GM23338 (cell line): ENCODE results near the gene FASTKD2. TPM values are rescaled to one million over a fixed set of nuclear protein-coding genes. Genes with fewer than 3 reads are reported as not detected.

Source experiments
- ATAC-seq: fragments of 200-7000 bp; cut with Tn5 transposase; 3 replicates; pipeline ENCODE4 v1.9.1; 2020
- DNase-seq: peaks from one replicate; pipeline ENCODE4 v3.0.0-alpha.2; 2015; ENCODE audit warnings: low spot score
- H2AFZ ChIP-seq: fragments of 200-600 bp; sonication (generic); 2 replicates; pipeline ENCODE4 v1.8.0; 2016; ENCODE audit warnings: antibody characterized with exemption, mild to moderate bottlenecking, moderate library complexity
- H3F3A ChIP-seq: fragments of 200-600 bp; sonication (generic); replicated peaks from 2 replicates; pipeline ENCODE4 v1.8.0; 2017; ENCODE audit warnings: antibody characterized with exemption, mixed run types, low read depth
- H3K27ac ChIP-seq: fragments of 200-600 bp; sonication (generic); 2 replicates; pipeline ENCODE4 v1.6.1; 2016; ENCODE audit warnings: low read depth
- H3K27me3 ChIP-seq: fragments of 200-600 bp; sonication (generic); 2 replicates; pipeline ENCODE4 v1.8.0; 2016; ENCODE audit warnings: mild to moderate bottlenecking, mixed run types, moderate library complexity; ENCODE audit not compliant: insufficient read depth
- H3K36me3 ChIP-seq: fragments of 200-600 bp; sonication (generic); 2 replicates; pipeline ENCODE4 v1.8.0; 2016; ENCODE audit warnings: mild to moderate bottlenecking; ENCODE audit not compliant: insufficient read depth
- H3K4me1 ChIP-seq: fragments of 200-600 bp; sonication (generic); 2 replicates; pipeline ENCODE4 v1.8.0; 2016; ENCODE audit warnings: mild to moderate bottlenecking, moderate library complexity; ENCODE audit not compliant: insufficient read depth
- H3K4me2 ChIP-seq: fragments of 200-600 bp; sonication (generic); 2 replicates; pipeline ENCODE4 v1.7.1; 2017; ENCODE audit warnings: mixed run types
- H3K4me3 ChIP-seq: fragments of 200-600 bp; sonication (generic); 2 replicates; pipeline ENCODE4 v1.6.1; 2016; ENCODE audit warnings: mixed run types
- H3K79me2 ChIP-seq: fragments of 200-600 bp; sonication (generic); replicated peaks from 2 replicates; pipeline ENCODE4 v1.8.0; 2017; ENCODE audit warnings: mild to moderate bottlenecking; ENCODE audit not compliant: insufficient read depth
- H3K9me2 ChIP-seq: fragments of 200-600 bp; sonication (generic); 2 replicates; pipeline ENCODE4 v1.8.0; 2017; ENCODE audit not compliant: insufficient read depth
- H4K20me1 ChIP-seq: fragments of 200-600 bp; sonication (generic); replicated peaks from 2 replicates; pipeline ENCODE4 v1.8.0; 2017; ENCODE audit warnings: mild to moderate bottlenecking; ENCODE audit not compliant: insufficient read depth
- H3K27ac Mint-ChIP-seq: 2 replicates; pipeline ENCODE4 v1.8.0; 2020; ENCODE audit warnings: inconsistent platforms, mild to moderate bottlenecking, moderate library complexity, mixed read lengths
- H3K27me3 Mint-ChIP-seq: 3 replicates; pipeline ENCODE4 v1.8.0; 2022; ENCODE audit warnings: low read depth, mild to moderate bottlenecking, moderate library complexity, mixed read lengths, inconsistent platforms; ENCODE audit not compliant: insufficient read depth, poor library complexity
- H3K36me3 Mint-ChIP-seq: 3 replicates; pipeline ENCODE4 v1.8.0; 2021; ENCODE audit warnings: low read depth, mild to moderate bottlenecking, inconsistent platforms, moderate library complexity, mixed read lengths
- H3K4me1 Mint-ChIP-seq: 3 replicates; pipeline ENCODE4 v1.8.0; 2020; ENCODE audit warnings: mild to moderate bottlenecking, inconsistent platforms, mixed read lengths
- H3K4me3 Mint-ChIP-seq: 3 replicates; pipeline ENCODE4 v1.8.0; 2021; ENCODE audit warnings: moderate library complexity, mild to moderate bottlenecking, inconsistent platforms, mixed read lengths
- H3K9me3 Mint-ChIP-seq: 3 replicates; pipeline ENCODE4 v1.8.0; 2020; ENCODE audit warnings: moderate library complexity, mild to moderate bottlenecking, inconsistent platforms, mixed read lengths
- CREB1 ChIP-seq: fragments of 250-450 bp; sonication (Bioruptor Pico); IDR thresholded peaks from 2 replicates; pipeline ENCODE4 v1.5.0; 2020; ENCODE audit warnings: low read depth, mild to moderate bottlenecking, moderate library complexity
- EZH2 ChIP-seq: fragments of 200-600 bp; sonication (generic); IDR thresholded peaks from one replicate; pipeline ENCODE4 v1.8.0; 2017; ENCODE audit warnings: antibody characterized with exemption, mild to moderate bottlenecking, low read depth; ENCODE audit not compliant: unreplicated experiment
- EZH2phosphoT487 ChIP-seq: fragments of 200-600 bp; sonication (generic); IDR thresholded peaks from one replicate; pipeline ENCODE4 v1.8.1; 2018; ENCODE audit warnings: antibody characterized with exemption; ENCODE audit not compliant: unreplicated experiment
- JUNB ChIP-seq: IDR thresholded peaks from one replicate; pipeline ENCODE4 v1.6.1; 2016; ENCODE audit warnings: antibody characterized with exemption; ENCODE audit not compliant: unreplicated experiment
- POLR2AphosphoS5 ChIP-seq: IDR thresholded peaks from 2 replicates; pipeline ENCODE4 v1.6.1; 2016; ENCODE audit warnings: antibody characterized with exemption, low read depth
- STAT1 ChIP-seq: IDR thresholded peaks from one replicate; pipeline ENCODE4 v1.6.1; 2016; ENCODE audit warnings: antibody characterized with exemption; ENCODE audit not compliant: unreplicated experiment
- ZNF331 ChIP-seq: fragments of 250-450 bp; sonication (Bioruptor Pico); IDR thresholded peaks from 2 replicates; pipeline ENCODE4 v1.5.0; 2020; ENCODE audit warnings: low read depth, mild to moderate bottlenecking, moderate library complexity
- polyA plus RNA-seq: library from polyadenylated mRNA; unstranded; fragments of >200 nt; fragmentation: Nextera tagmentation; extraction: Ambion mirVana; gene quantifications from 2 replicates; pipeline ENCODE4 v1.2.1, GENCODE V29; 2016
- total RNA-seq: library from RNA; depleted of rRNA; stranded (reverse); fragments of >200 nt; shearing (Covaris generic); gene quantifications from 2 replicates; pipeline ENCODE4 v1.2.3, GENCODE V29; 2014
- TF ChIP-seq, protein P1 (sequence below): fragments of 250-450 bp; sonication (Bioruptor Pico); IDR thresholded peaks from 2 replicates; pipeline ENCODE4 v1.5.0; 2020; ENCODE audit warnings: mild to moderate bottlenecking, moderate library complexity
- TF ChIP-seq, protein P2 (sequence below), 2 experiments: fragments of 200-600 bp in 1 of 2; sonication (generic) in 1 of 2; conservative IDR thresholded peaks; 2 replicates each; pipeline versions ENCODE4 v1.5.1 to v1.6.1; 2016 to 2017; ENCODE audit warnings: antibody characterized with exemption in 2 of 2, low read depth in 2 of 2, mild to moderate bottlenecking in 2 of 2, moderate library complexity in 1 of 2

Gene FASTKD2
- total and polyA plus RNA-seq, 2 experiments from 2014 or later: 20.5 to 48.7 TPM

GRCh38 chr2:206836722-206837121 lies 71.3 kb downstream of the FASTKD2 start (continued):
- TF ChIP-seq, protein P1, sequence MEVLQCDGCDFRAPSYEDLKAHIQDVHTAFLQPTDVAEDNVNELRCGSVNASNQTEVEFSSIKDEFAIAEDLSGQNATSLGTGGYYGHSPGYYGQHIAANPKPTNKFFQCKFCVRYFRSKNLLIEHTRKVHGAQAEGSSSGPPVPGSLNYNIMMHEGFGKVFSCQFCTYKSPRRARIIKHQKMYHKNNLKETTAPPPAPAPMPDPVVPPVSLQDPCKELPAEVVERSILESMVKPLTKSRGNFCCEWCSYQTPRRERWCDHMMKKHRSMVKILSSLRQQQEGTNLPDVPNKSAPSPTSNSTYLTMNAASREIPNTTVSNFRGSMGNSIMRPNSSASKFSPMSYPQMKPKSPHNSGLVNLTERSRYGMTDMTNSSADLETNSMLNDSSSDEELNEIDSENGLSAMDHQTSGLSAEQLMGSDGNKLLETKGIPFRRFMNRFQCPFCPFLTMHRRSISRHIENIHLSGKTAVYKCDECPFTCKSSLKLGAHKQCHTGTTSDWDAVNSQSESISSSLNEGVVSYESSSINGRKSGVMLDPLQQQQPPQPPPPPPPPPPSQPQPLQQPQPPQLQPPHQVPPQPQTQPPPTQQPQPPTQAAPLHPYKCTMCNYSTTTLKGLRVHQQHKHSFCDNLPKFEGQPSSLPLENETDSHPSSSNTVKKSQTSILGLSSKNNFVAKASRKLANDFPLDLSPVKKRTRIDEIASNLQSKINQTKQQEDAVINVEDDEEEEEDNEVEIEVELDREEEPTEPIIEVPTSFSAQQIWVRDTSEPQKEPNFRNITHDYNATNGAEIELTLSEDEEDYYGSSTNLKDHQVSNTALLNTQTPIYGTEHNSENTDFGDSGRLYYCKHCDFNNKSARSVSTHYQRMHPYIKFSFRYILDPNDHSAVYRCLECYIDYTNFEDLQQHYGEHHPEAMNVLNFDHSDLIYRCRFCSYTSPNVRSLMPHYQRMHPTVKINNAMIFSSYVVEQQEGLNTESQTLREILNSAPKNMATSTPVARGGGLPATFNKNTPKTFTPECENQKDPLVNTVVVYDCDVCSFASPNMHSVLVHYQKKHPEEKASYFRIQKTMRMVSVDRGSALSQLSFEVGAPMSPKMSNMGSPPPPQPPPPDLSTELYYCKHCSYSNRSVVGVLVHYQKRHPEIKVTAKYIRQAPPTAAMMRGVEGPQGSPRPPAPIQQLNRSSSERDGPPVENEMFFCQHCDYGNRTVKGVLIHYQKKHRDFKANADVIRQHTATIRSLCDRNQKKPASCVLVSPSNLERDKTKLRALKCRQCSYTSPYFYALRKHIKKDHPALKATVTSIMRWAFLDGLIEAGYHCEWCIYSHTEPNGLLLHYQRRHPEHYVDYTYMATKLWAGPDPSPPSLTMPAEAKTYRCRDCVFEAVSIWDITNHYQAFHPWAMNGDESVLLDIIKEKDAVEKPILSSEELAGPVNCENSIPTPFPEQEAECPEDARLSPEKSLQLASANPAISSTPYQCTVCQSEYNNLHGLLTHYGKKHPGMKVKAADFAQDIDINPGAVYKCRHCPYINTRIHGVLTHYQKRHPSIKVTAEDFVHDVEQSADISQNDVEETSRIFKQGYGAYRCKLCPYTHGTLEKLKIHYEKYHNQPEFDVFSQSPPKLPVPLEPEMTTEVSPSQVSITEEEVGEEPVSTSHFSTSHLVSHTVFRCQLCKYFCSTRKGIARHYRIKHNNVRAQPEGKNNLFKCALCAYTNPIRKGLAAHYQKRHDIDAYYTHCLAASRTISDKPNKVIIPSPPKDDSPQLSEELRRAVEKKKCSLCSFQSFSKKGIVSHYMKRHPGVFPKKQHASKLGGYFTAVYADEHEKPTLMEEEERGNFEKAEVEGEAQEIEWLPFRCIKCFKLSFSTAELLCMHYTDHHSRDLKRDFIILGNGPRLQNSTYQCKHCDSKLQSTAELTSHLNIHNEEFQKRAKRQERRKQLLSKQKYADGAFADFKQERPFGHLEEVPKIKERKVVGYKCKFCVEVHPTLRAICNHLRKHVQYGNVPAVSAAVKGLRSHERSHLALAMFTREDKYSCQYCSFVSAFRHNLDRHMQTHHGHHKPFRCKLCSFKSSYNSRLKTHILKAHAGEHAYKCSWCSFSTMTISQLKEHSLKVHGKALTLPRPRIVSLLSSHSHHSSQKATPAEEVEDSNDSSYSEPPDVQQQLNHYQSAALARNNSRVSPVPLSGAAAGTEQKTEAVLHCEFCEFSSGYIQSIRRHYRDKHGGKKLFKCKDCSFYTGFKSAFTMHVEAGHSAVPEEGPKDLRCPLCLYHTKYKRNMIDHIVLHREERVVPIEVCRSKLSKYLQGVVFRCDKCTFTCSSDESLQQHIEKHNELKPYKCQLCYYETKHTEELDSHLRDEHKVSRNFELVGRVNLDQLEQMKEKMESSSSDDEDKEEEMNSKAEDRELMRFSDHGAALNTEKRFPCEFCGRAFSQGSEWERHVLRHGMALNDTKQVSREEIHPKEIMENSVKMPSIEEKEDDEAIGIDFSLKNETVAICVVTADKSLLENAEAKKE (CRISPR knock-in tag): no peak
- TF ChIP-seq EZH2 (no peak), CREB1 (CRISPR knock-in tag) (no peak), EZH2phosphoT487 (no peak)

- no peaks in the 10 kb centered on the region for H4K20me1 ChIP-seq
- no peaks in the 10 kb centered on the region for H3K36me3 ChIP-seq
- Mint-ChIP-seq H3K27ac (no peak overlapping the region), H3K4me3 (no peak overlapping the region), H3K9me3 (peaks cover 13% of the 10 kb centered on the region), H3K36me3 (peaks cover 14% of the 10 kb centered on the region; the same call in 1 of the 3 replicates), H3K27me3 (no peaks in the 10 kb centered on the region), H3K4me1 (no peaks in the 10 kb centered on the region)
- H3K27me3 ChIP-seq: no peaks in the 10 kb centered on the region
- H3K27ac ChIP-seq: no peak overlapping the region
- no peaks in the 10 kb centered on the region for H3F3A ChIP-seq
- no peak overlapping the region for H3K4me2 ChIP-seq
- H2AFZ ChIP-seq: no peak overlapping the region
- H3K4me1 ChIP-seq: no peaks in the 10 kb centered on the region
- DNase-seq (no peak), ATAC-seq (no peak)
- no peak overlapping the region for H3K4me3 ChIP-seq
- peaks cover 7% of the 10 kb centered on the region for H3K9me2 ChIP-seq
- H3K79me2 ChIP-seq: no peaks in the 10 kb centered on the region
- TF ChIP-seq, protein P2, sequence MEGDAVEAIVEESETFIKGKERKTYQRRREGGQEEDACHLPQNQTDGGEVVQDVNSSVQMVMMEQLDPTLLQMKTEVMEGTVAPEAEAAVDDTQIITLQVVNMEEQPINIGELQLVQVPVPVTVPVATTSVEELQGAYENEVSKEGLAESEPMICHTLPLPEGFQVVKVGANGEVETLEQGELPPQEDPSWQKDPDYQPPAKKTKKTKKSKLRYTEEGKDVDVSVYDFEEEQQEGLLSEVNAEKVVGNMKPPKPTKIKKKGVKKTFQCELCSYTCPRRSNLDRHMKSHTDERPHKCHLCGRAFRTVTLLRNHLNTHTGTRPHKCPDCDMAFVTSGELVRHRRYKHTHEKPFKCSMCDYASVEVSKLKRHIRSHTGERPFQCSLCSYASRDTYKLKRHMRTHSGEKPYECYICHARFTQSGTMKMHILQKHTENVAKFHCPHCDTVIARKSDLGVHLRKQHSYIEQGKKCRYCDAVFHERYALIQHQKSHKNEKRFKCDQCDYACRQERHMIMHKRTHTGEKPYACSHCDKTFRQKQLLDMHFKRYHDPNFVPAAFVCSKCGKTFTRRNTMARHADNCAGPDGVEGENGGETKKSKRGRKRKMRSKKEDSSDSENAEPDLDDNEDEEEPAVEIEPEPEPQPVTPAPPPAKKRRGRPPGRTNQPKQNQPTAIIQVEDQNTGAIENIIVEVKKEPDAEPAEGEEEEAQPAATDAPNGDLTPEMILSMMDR (conservative IDR thresholded peaks at IDR 0.05; ENCODE audit: low read depth in 2 of 2): no peak
- TF ChIP-seq POLR2AphosphoS5: no peak
- TF ChIP-seq, protein P1 (CRISPR knock-in tag): no peak
- no peak for TF ChIP-seq EZH2
- TF ChIP-seq STAT1: no peak
- TF ChIP-seq JUNB: no peak
- no peak for TF ChIP-seq ZNF331
These were observed 72.4 kb downstream of the FASTKD2 start for GRCh38 chr2:206837775-206838174.
